ENCODE data around the gene BBIP1. TPM values are rescaled to one million over a fixed set of nuclear protein-coding genes. Genes with fewer than 3 reads are reported as not detected.
A peak's percentile ranks its signal among the peaks of the same experiment; 100 is the strongest.

BBIP1 gene
- total RNA-seq, 4 donors from 2014 or later: 7.8 to 16.8 (median 12.4) TPM

GRCh38 chr10:110939419-110939818, 20.4 kb upstream of the BBIP1 start:
- Histone ChIP-seq H3K4me3 (no peak overlapping the region), H3K36me3 (peaks cover 0 to 13% (median 0%) of the 10 kb centered on the region in 3 donors), H3K4me1 (peaks cover 0 to 22% (median under 1%) of the 10 kb centered on the region in 3 donors), H3K27ac (no peak overlapping the region), H3K9me3 (no peaks in the 10 kb centered on the region), H3K27me3 (no peaks in the 10 kb centered on the region)
- 90 to 98% methylated on average over 4 of the region's 4 CpGs for WGBS, 2 donors
- DNase-seq: no peak
- TF ChIP-seq CTCF (IDR thresholded peaks at IDR 0.05): no peak
- TF ChIP-seq POLR2A (IDR thresholded peaks at IDR 0.05): no peak
- intact Hi-C loops (cut with DNase I): no loop called here

GRCh38 chr10:110936757-110937156, 17.8 kb upstream of the BBIP1 start:
- H3K27me3 ChIP-seq: no peaks in the 10 kb centered on the region
- 99% methylated on average over 11 to 14 of the region's 18 CpGs for WGBS, 2 donors
- H3K27ac ChIP-seq: no peak overlapping the region
- H3K4me3 ChIP-seq: no peak overlapping the region
- no peak for DNase-seq
- peaks cover 0 to 40% (median 9%) of the 10 kb centered on the region in 3 donors for H3K4me1 ChIP-seq
- intact Hi-C loops (cut with DNase I): no loop called here
- TF ChIP-seq POLR2A (IDR thresholded peaks at IDR 0.05) (no peak), CTCF (IDR thresholded peaks at IDR 0.05) (no peak)
- H3K9me3 ChIP-seq: no peaks in the 10 kb centered on the region
- H3K36me3 ChIP-seq: peaks cover 0 to 7% (median 0%) of the 10 kb centered on the region in 3 donors

- DNase-seq: no peak
- intact Hi-C loops (cut with DNase I): no loop called here
- 25 to 37% methylated on average over 1 of the region's 1 CpG for WGBS, 2 donors
- no peak for TF ChIP-seq POLR2A (IDR thresholded peaks at IDR 0.05)
- no peak for TF ChIP-seq CTCF (IDR thresholded peaks at IDR 0.05)
- no peaks in the 10 kb centered on the region for H3K36me3 ChIP-seq
- H3K27me3 ChIP-seq: no peaks in the 10 kb centered on the region
- no peaks in the 10 kb centered on the region for H3K9me3 ChIP-seq
- peak overlapping the region in 2 of 4 donors; percentile 30 to 33 for H3K27ac ChIP-seq
- no peak overlapping the region for H3K4me3 ChIP-seq
- peaks cover 0 to 78% (median 12%) of the 10 kb centered on the region in 3 donors for H3K4me1 ChIP-seq
Observed at GRCh38 chr10:110932505-110933180, 13.7 kb upstream of the BBIP1 start.

GRCh38 chr10:110931769-110932381, 12.9 kb upstream of the BBIP1 start:
- Histone ChIP-seq H3K27ac (peak overlapping the region in 1 of 4 donors; percentile 33), H3K4me1 (peaks cover 0 to 72% (median 12%) of the 10 kb centered on the region in 3 donors), H3K4me3 (no peak overlapping the region), H3K9me3 (no peaks in the 10 kb centered on the region), H3K27me3 (no peaks in the 10 kb centered on the region), H3K36me3 (no peaks in the 10 kb centered on the region)
- intact Hi-C loops (cut with DNase I): no loop called here
- TF ChIP-seq CTCF (IDR thresholded peaks at IDR 0.05): no peak
- TF ChIP-seq POLR2A (IDR thresholded peaks at IDR 0.05): no peak
- 67 to 88% methylated on average over 1 of the region's 1 CpG for WGBS, 2 donors
- DNase-seq: no peak

- 88 to 95% methylated on average over 2 of the region's 2 CpGs for WGBS, 2 donors
- H3K4me1 ChIP-seq: peaks cover 0 to 79% (median 23%) of the 10 kb centered on the region in 3 donors
- H3K9me3 ChIP-seq: no peaks in the 10 kb centered on the region
- H3K36me3 ChIP-seq: no peaks in the 10 kb centered on the region
- TF ChIP-seq POLR2A (IDR thresholded peaks at IDR 0.05): no peak
- no peak for TF ChIP-seq CTCF (IDR thresholded peaks at IDR 0.05)
- no peaks in the 10 kb centered on the region for H3K27me3 ChIP-seq
- no peak overlapping the region for H3K4me3 ChIP-seq
- DNase-seq: no peak
- H3K27ac ChIP-seq: no peak overlapping the region
- intact Hi-C loops (cut with DNase I): no loop called here
Observed at GRCh38 chr10:110927461-110927860, 8.5 kb upstream of the BBIP1 start.

Measured in esophagus squamous epithelium (tissue), 5 donors.